Endothelial cell of umbilical vein (primary cell): ENCODE measurements around the gene ARF1. TPM values are rescaled to one million over a fixed set of nuclear protein-coding genes. Genes with fewer than 3 reads are reported as not detected.

ENCODE experiments used
- BruUV-seq: library from RNA; stranded (reverse); fragments of 400-500 nt; replicated peaks from 2 replicates; lab custom pipeline; 2021; lab: Mats Ljungman, UMichigan
- CTCF ChIA-PET: fragments of 300-600, 350-600 bp; sonication (Branson Sonifier 250); formaldehyde crosslinking; loops from one replicate; lab custom pipeline; 2021; ENCODE audit warnings: antibody characterized with exemption, inconsistent platforms; lab: Charles Lee
- POLR2A ChIA-PET: fragments of 300-600, 350-600 bp; sonication (Branson Sonifier 250); formaldehyde crosslinking; loops from one replicate; lab custom pipeline; 2021; ENCODE audit warnings: antibody characterized with exemption, inconsistent platforms; lab: Charles Lee
- DNase-seq: peaks from one replicate; pipeline ENCODE4 v3.0.0-alpha.2; 2011; ENCODE audit warnings: low read depth, low spot score
- FAIRE-seq: peaks from 2 replicates; lab custom pipeline; 2011; peaks lifted over from hg19 to GRCh38; lab: Jason Lieb, UNC
- H2AFZ ChIP-seq: 2 replicates; pipeline ENCODE4 v1.6.0; 2012; ENCODE audit warnings: low read depth, low read length, control low read depth, inconsistent platforms
- H3K27ac ChIP-seq: 2 replicates; pipeline ENCODE4 v1.5.1; 2011; ENCODE audit warnings: low read depth, mild to moderate bottlenecking, control low read depth, low read length, moderate library complexity; ENCODE audit not compliant: insufficient read depth
- H3K27me3 ChIP-seq, 2 experiments: 2 replicates each; pipeline versions ENCODE4 v1.6.0 to v1.6.1; 2011; ENCODE audit warnings: low read length in 2 of 2, mixed read lengths in 1 of 2; ENCODE audit not compliant: control insufficient read depth in 2 of 2, insufficient read depth in 2 of 2
- H3K36me3 ChIP-seq, 2 experiments: 2 replicates in 1 of 2; 3 replicates in 1 of 2; pipeline ENCODE4 v1.5.1; 2011; ENCODE audit warnings: low read length in 2 of 2, mild to moderate bottlenecking in 1 of 2, moderate library complexity in 1 of 2; ENCODE audit not compliant: control insufficient read depth in 2 of 2, insufficient read depth in 2 of 2; ENCODE audit errors: extremely low read depth in 1 of 2
- H3K4me1 ChIP-seq: 3 replicates; pipeline ENCODE4 v1.5.1; 2011; ENCODE audit warnings: mild to moderate bottlenecking, low read length; ENCODE audit not compliant: control insufficient read depth, insufficient read depth; ENCODE audit errors: extremely low read depth
- H3K4me2 ChIP-seq: 2 replicates; pipeline ENCODE4 v1.6.1; 2011; ENCODE audit warnings: low read length, control low read depth, mixed read lengths; ENCODE audit not compliant: insufficient read depth
- H3K4me3 ChIP-seq, 3 experiments: fragments of 200-600 bp in 1 of 3; sonication (generic), shearing (Covaris generic) in 1 of 3; replicated peaks in 1 of 3; 2 replicates each; pipeline ENCODE4 v1.5.1; 2011 to 2016; ENCODE audit warnings: control low read depth in 3 of 3, low read length in 3 of 3, mild to moderate bottlenecking in 2 of 3, inconsistent platforms in 1 of 3, low read depth in 1 of 3, moderate library complexity in 1 of 3; ENCODE audit not compliant: insufficient read depth in 1 of 3
- H3K79me2 ChIP-seq: 2 replicates; pipeline ENCODE4 v1.6.0; 2012; ENCODE audit warnings: low read length, inconsistent platforms; ENCODE audit not compliant: control insufficient read depth, insufficient read depth
- H3K9ac ChIP-seq: replicated peaks from 2 replicates; pipeline ENCODE3; 2011; ENCODE audit warnings: low read length, control low read depth; ENCODE audit not compliant: insufficient read depth; ENCODE audit errors: extremely low read depth
- H3K9me1 ChIP-seq: replicated peaks from 3 replicates; pipeline ENCODE4 v1.6.0; 2011; ENCODE audit warnings: mild to moderate bottlenecking, low read length; ENCODE audit not compliant: control insufficient read depth, insufficient read depth; ENCODE audit errors: extremely low read depth
- H3K9me3 ChIP-seq: replicated peaks from 2 replicates; pipeline ENCODE4 v1.5.1; 2012; ENCODE audit warnings: low read length, inconsistent platforms; ENCODE audit not compliant: control insufficient read depth, insufficient read depth
- H4K20me1 ChIP-seq: replicated peaks from 2 replicates; pipeline ENCODE3; 2011; ENCODE audit warnings: mild to moderate bottlenecking, low read length; ENCODE audit not compliant: control insufficient read depth, insufficient read depth; ENCODE audit errors: extremely low read depth
- FOS ChIP-seq: IDR thresholded peaks from 2 replicates; pipeline ENCODE4 v1.6.1; 2011; ENCODE audit warnings: mild to moderate bottlenecking, low read length, moderate library complexity, borderline replicate concordance; ENCODE audit not compliant: insufficient read depth
- JUN ChIP-seq: IDR thresholded peaks from 2 replicates; pipeline ENCODE4 v1.6.1; 2011; ENCODE audit warnings: borderline replicate concordance, low read depth; ENCODE audit not compliant: insufficient read length, insufficient read depth
- POLR2AphosphoS5 ChIP-seq: IDR thresholded peaks from 2 replicates; pipeline ENCODE4 v1.6.1; 2012; ENCODE audit warnings: low read depth, mild to moderate bottlenecking, control low read depth, low read length, moderate library complexity; ENCODE audit not compliant: insufficient read depth
- dilution Hi-C: fragments of 300-500 bp; cut with MboI; formaldehyde crosslinking; loops from one replicate; pipeline ENCODE4 v1.15.0; 2019; ENCODE audit warnings: low sequenced_read_pairs; ENCODE audit not compliant: extremely low pct_ligation_motif_present
- intact Hi-C: fragments of 100-400 bp; cut with micrococcal nuclease; formaldehyde crosslinking; loops from one replicate; pipeline ENCODE4 v1.10.0; 2022
- polyA plus RNA-seq, 4 experiments: library from polyadenylated mRNA; depleted of rRNA in 3 of 4; stranded (reverse) in 3 of 4; unstranded in 1 of 4; fragments of >200 nt; gene quantifications; 2 replicates each; pipeline versions ENCODE4 v1.2.1 to v1.2.3, GENCODE V29; 2011 to 2012; ENCODE audit warnings: missing spikeins in 1 of 4
- total RNA-seq: library from RNA; stranded (reverse); gene quantifications from 2 replicates; pipeline ENCODE4 v1.2.3, GENCODE V29; 2021
- TF ChIP-seq, protein P1 (sequence below), 2 donors: IDR thresholded peaks; 1 replicate in 1 of 2; 2 replicates in 1 of 2; pipeline ENCODE4 v1.5.1; 2011; ENCODE audit warnings: low read length in 2 of 2, mild to moderate bottlenecking in 2 of 2, moderate library complexity in 2 of 2, control low read depth in 1 of 2, inconsistent platforms in 1 of 2, low read depth in 1 of 2; ENCODE audit not compliant: insufficient read depth in 1 of 2; ENCODE audit errors: extremely low read depth in 1 of 2

Gene ARF1
- total and polyA plus RNA-seq, 2 donors (not counting 3 experiments of a cell fraction or from before 2014, with no cell fraction given): 499 to 844 TPM

DNA sequence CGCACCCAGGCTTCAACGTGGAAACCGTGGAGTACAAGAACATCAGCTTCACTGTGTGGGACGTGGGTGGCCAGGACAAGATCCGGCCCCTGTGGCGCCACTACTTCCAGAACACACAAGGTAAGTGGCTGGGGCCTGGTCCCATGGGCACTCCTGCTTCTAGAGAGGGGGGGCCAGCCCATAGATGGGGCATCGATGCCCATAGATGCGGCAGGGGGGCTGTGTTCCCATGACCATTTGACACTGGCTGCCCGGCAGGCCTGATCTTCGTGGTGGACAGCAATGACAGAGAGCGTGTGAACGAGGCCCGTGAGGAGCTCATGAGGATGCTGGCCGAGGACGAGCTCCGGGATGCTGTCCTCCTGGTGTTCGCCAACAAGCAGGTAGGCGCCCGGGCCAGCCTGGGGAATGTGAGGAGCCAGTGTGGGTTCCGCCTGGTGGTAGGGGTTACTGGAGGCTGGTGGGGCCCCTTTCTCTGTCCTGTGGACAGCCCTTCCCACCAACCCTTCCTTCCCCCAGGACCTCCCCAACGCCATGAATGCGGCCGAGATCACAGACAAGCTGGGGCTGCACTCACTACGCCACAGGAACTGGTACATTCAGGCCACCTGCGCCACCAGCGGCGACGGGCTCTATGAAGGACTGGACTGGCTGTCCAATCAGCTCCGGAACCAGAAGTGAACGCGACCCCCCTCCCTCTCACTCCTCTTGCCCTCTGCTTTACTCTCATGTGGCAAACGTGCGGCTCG is 15.0 kb downstream of the ARF1 start:
- CTCF ChIA-PET: interaction anchor here (0.7 kb wide), 1 partner anchor 98 kb away, joined by 3 read pairs; no protein-coding TSS in a partner anchor
- H3K27ac ChIP-seq: no peak overlapping the region
- TF ChIP-seq POLR2AphosphoS5 (peak; percentile 13), FOS (no peak), JUN (no peak)
- TF ChIP-seq, protein P1, sequence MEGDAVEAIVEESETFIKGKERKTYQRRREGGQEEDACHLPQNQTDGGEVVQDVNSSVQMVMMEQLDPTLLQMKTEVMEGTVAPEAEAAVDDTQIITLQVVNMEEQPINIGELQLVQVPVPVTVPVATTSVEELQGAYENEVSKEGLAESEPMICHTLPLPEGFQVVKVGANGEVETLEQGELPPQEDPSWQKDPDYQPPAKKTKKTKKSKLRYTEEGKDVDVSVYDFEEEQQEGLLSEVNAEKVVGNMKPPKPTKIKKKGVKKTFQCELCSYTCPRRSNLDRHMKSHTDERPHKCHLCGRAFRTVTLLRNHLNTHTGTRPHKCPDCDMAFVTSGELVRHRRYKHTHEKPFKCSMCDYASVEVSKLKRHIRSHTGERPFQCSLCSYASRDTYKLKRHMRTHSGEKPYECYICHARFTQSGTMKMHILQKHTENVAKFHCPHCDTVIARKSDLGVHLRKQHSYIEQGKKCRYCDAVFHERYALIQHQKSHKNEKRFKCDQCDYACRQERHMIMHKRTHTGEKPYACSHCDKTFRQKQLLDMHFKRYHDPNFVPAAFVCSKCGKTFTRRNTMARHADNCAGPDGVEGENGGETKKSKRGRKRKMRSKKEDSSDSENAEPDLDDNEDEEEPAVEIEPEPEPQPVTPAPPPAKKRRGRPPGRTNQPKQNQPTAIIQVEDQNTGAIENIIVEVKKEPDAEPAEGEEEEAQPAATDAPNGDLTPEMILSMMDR (IDR thresholded peaks at IDR 0.05; ENCODE audit: extremely low read depth in 1 of 2, insufficient read depth in 1 of 2, low read depth in 1 of 2, low read length in 2 of 2): no peak
- H3K79me2 ChIP-seq: peaks cover 79% of the 10 kb centered on the region
- no peak overlapping the region for H3K9ac ChIP-seq
- H4K20me1 ChIP-seq: peaks cover 14% of the 10 kb centered on the region
- no peak overlapping the region for H3K4me2 ChIP-seq
- H3K9me3 ChIP-seq: peaks cover 4% of the 10 kb centered on the region
- peaks cover 10 to 42% of the 10 kb centered on the region in 2 experiments for H3K36me3 ChIP-seq
- dilution Hi-C loops (no loop called here), intact Hi-C loops (no loop called here)
- FAIRE-seq: no peak
- H3K4me3 ChIP-seq: no peak overlapping the region
- no peak overlapping the region for H2AFZ ChIP-seq
- H3K27me3 ChIP-seq: no peaks in the 10 kb centered on the region
- POLR2A ChIA-PET: no interaction called here
- no peak for DNase-seq
- no peaks in the 10 kb centered on the region for H3K9me1 ChIP-seq
- BruUV-seq: no TSS peak
- H3K4me1 ChIP-seq: peaks cover 5% of the 10 kb centered on the region
